DMS153 (cell line): Measurements from ENCODE around the gene TMEM176A.

ENCODE experiments used
- DNase-seq: peaks from one replicate; lab custom pipeline; 2025; lab: John Stamatoyannopoulos, UW

The TMEM176A gene

GRCh38 chr7:150820148-150820547, 19.6 kb downstream of the TMEM176A start:
- no peak for DNase-seq

GRCh38 chr7:150820578-150821198, 20.1 kb downstream of the TMEM176A start:
- DNase-seq: no peak

GRCh38 chr7:150823043-150823442, 22.5 kb downstream of the TMEM176A start:
- no peak for DNase-seq

DNA sequence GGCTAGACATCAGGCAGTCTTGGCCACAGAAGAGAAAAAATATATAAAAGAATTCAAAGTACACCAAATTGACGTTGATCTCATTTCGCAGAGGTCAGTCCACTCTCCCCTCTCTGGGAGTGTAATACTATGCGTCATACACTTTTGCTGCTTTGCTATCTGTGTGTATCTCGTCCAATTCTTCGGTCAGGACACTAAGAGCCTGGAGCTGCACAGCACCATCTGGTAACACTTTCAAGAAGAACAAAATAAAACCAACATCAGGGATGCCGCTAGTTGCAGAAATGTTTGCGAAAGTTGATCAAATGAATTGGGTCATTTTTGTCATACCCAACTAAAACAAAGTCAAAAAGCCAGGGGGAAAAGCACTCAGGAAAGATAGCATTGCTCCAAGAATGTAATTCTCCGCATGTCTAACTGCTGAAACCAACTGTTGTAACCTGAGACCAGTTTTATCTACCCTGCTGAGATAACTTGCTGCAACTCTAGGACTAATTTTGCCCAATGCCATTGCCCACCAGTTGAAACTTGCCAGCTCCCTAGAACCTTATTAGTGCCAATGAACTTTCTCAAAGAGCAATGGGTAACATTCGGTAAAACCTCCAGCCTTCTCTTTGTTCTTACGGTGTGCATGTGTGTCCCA, 23.0 kb downstream of the TMEM176A start:
- DNase-seq: no peak

GRCh38 chr7:150824379-150825177, 24.0 kb downstream of the TMEM176A start:
- no peak for DNase-seq

- no peak for DNase-seq
These were observed 25.7 kb downstream of the TMEM176A start for GRCh38 chr7:150826061-150826849.

- DNase-seq: no peak
These were observed 27.8 kb downstream of the TMEM176A start for GRCh38 chr7:150828384-150828783.

DNA sequence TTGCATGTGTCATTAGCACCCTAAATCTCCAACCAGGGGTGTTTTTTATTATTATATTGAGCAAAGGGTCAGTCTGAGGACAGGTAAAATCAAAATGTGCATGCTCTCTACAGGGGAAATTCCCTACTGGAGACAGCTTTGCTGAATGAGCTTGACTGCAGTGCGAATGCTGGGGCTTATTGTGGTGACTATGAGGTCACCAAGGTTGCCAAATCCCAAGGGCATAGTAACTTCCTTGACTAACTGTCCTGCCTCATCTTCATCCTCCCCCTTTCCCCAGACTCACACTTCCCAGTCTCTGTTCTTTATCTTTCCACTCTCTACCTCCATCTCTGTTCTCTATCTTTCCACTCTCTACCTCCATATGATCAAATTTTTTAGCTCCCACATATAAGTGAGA, 28.9 kb downstream of the TMEM176A start:
- peak; percentile 68 for DNase-seq

DNA sequence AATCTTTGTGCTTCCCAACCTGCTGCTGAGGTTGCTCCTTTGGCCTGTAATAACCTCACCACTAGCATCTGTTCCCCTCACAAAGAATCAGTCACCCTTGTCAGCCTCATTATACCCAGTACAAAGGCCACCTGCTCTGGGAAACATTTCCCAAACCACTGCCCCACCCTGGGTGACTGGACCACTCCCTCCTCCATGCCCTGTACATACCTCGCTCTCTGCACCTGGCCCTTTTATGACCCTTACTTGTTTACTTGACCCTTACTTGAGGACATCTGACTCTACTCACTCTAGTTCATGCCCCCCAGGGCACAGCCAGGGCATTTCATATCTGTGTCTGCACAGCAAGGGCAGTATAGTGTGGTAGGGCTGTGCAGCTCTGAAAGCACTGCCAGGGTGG, 30.4 kb downstream of the TMEM176A start:
- DNase-seq: peak; percentile 96

- no peak for DNase-seq
These were observed 31.3 kb downstream of the TMEM176A start for GRCh38 chr7:150831851-150832250.

DNA sequence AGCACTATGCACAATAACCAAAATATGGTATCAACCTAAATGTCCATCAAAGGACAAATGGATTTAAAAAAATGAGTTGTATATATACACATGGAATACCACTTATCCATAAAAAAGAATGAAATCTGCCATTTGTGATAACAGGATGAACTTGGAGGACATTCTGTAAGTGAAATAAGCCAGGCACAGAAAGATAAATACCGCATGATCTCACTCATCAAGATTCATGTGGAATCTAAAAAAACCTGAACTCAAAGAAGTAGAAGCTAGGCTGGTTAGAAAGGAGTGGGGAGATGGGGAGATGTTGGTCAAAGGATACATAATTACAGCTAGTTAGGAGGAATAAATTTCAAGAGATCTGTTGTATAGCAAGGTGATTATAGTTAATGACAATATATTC, 34.5 kb downstream of the TMEM176A start:
- no peak for DNase-seq

- no peak for DNase-seq
These were observed 35.2 kb downstream of the TMEM176A start for GRCh38 chr7:150835702-150836280.

DNA sequence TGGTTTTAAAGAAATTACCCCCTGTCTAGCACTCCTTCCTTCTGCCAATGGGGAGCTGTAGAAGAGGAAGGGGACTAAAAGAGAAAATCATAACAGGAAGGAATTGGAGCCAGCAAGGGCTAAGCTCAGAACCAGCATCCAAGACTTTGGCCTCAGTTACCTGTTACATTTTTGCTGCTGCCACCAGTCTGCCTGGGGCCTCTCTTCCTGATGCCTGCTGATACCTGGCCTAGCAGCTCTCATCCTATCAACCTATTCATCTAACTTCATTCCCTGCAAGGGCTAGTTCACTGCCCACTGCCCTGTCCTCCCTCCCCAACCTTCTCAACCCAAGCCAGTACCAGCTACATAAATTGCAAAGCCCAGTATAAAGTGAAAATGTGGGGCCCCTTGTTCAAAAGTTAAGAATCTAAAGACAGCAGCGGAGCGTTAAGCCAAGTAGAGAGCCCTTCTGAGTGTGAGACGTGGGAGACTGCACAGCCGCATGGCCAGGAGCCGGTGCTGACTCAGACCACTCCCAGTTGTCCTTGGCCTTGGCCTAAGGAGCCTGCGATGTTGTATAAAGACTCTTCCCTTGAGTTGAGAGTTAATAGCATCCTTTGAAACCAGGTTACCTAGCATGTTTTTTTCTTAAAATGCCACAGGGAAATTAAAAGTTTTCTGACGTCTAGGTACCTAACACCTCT, 38.5 kb downstream of the TMEM176A start:
- no peak for DNase-seq

GRCh38 chr7:150842018-150842417, 41.4 kb downstream of the TMEM176A start:
- no peak for DNase-seq

DNA sequence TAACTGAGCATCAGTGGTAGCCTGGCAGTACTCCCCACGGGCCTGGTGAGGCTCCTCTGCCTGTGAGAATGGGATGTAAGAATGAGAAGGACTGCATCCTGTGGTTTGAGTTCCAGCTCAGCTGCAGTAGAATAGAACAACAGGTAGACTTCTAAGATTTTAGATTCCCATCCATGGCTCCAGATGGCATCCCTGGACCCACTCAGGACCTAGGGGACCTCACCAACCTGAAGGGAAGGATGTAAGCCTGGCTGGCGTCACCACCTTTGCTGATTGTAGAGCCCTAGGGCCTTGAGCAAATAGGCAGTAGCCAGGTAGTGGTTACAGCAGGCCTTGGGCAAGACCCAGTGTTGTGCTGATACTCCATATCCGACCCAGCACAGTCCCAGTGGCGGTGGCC, 42.1 kb downstream of the TMEM176A start:
- no peak for DNase-seq

- DNase-seq: no peak
These were observed 44.9 kb downstream of the TMEM176A start for GRCh38 chr7:150845421-150845861.

- DNase-seq: no peak
These were observed 45.9 kb downstream of the TMEM176A start for GRCh38 chr7:150846291-150847115.

DNA sequence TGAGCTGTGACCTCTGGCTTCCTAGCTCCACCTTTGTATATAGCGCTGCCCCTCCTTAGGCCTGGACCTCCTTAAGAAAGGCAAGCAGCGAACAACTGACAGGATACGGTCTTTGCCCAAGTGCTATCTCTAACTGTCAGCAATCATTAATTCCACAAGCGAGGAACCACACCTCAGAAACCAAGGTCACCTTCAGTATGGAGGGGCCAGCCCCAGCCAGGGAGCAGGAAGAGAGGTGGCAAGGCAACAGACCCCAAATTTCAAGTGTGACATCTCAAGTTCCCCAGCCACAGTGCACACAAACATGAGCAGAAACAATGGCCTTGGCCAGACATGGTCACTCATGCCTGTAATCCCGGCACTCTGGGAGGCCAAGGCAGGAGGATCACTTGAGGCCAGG, 47.0 kb downstream of the TMEM176A start:
- DNase-seq: no peak

DNA sequence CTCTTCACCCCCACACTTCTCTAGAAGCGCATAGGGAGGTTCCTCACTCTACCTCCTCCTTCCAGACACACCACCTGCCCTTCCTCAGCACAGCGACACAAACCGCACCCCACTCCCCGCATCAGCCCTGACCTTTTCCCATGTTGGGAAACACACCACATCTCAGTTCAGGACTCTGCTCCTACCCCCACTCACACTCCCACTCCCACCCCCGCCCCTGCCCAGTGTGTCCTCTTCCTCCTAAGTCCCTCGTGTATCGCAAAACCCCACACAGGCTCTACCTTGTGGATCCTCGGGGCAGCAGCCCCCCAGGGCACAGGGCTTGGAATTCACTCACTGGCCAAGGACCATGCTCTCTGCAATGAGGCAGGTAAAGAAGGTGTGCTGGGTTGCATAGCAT, 47.5 kb downstream of the TMEM176A start:
- DNase-seq: no peak

GRCh38 chr7:150848561-150849115, 48.1 kb downstream of the TMEM176A start:
- no peak for DNase-seq
